Esophagus (tissue), 2 donors: ENCODE data around the gene LARP6. TPM values are rescaled to one million over a fixed set of nuclear protein-coding genes. Genes with fewer than 3 reads are reported as not detected.

Experiments used
- H3K27ac ChIP-seq, 2 donors: one replicate each; pipeline ENCODE4 v1.5.1; 2013; ENCODE audit warnings: low read depth in 2 of 2, mild to moderate bottlenecking in 2 of 2, inconsistent platforms in 1 of 2, low read length in 1 of 2, moderate library complexity in 1 of 2
- H3K27me3 ChIP-seq, 2 donors: one replicate each; pipeline ENCODE4 v1.6.1; 2013; ENCODE audit warnings: low read length in 2 of 2, control low read depth in 1 of 2, mild to moderate bottlenecking in 1 of 2; ENCODE audit not compliant: insufficient read depth in 2 of 2, control insufficient read depth in 1 of 2
- H3K36me3 ChIP-seq, 2 donors: one replicate each; pipeline ENCODE4 v1.6.1; 2013; ENCODE audit warnings: low read length in 1 of 2; ENCODE audit not compliant: control insufficient read depth in 2 of 2, insufficient read depth in 2 of 2
- H3K4me1 ChIP-seq, 2 donors: one replicate each; pipeline ENCODE4 v1.6.1; 2013; ENCODE audit warnings: low read length in 1 of 2; ENCODE audit not compliant: control insufficient read depth in 2 of 2, insufficient read depth in 2 of 2
- H3K4me3 ChIP-seq, 2 donors: one replicate each; pipeline ENCODE4 v1.5.1; 2013; ENCODE audit warnings: low read length in 2 of 2, mild to moderate bottlenecking in 2 of 2, low read depth in 1 of 2, moderate library complexity in 1 of 2
- H3K9me3 ChIP-seq, 2 donors: one replicate each; pipeline ENCODE4 v1.6.1; 2013; ENCODE audit warnings: mild to moderate bottlenecking in 2 of 2, low read depth in 1 of 2, low read length in 1 of 2, moderate library complexity in 1 of 2; ENCODE audit not compliant: control insufficient read depth in 2 of 2, insufficient read depth in 1 of 2
- WGBS, 2 donors: extraction: QIAGEN DNeasy Blood & Tissue Kit; methylation state at CpG; one replicate each; pipeline ENCODE4 v1.1.7; 2013; 5-methylcytosine and 5-hydroxymethylcytosine counted together
- polyA plus RNA-seq, 2 donors: library from polyadenylated mRNA; stranded (reverse); fragments of 200-250 nt; gene quantifications; one replicate each; pipeline ENCODE4 v1.2.3, GENCODE V29; 2013
- donor health status: healthy with polysubstance abuse.
- donor health status: Bipolar disorder and iron deficiency.

LARP6 gene
- polyA plus RNA-seq, 2 donors: 3.2 to 6.5 TPM

GRCh38 chr15:70799667-70800450, 54.1 kb downstream of the LARP6 start:
- H3K27ac ChIP-seq: peak overlapping the region in 1 of 2 donors; percentile 41
- no peak overlapping the region for H3K4me3 ChIP-seq
- no peaks in the 10 kb centered on the region for H3K9me3 ChIP-seq
- no peaks in the 10 kb centered on the region for H3K36me3 ChIP-seq
- 74 to 75% methylated on average over 9 of the region's 9 CpGs for WGBS, 2 donors
- no peaks in the 10 kb centered on the region for H3K4me1 ChIP-seq
- H3K27me3 ChIP-seq: no peaks in the 10 kb centered on the region

- Histone ChIP-seq H3K36me3 (no peaks in the 10 kb centered on the region), H3K9me3 (no peaks in the 10 kb centered on the region), H3K27ac (no peak overlapping the region), H3K4me1 (no peaks in the 10 kb centered on the region), H3K27me3 (no peaks in the 10 kb centered on the region), H3K4me3 (no peak overlapping the region)
- 73 to 88% methylated on average over 5 of the region's 5 CpGs for WGBS, 2 donors
These were observed 56.5 kb downstream of the LARP6 start for GRCh38 chr15:70797464-70797863.

- Histone ChIP-seq H3K27ac (no peak overlapping the region), H3K4me1 (no peaks in the 10 kb centered on the region), H3K36me3 (no peaks in the 10 kb centered on the region), H3K9me3 (no peaks in the 10 kb centered on the region), H3K27me3 (no peaks in the 10 kb centered on the region), H3K4me3 (no peak overlapping the region)
- WGBS, 2 donors: 92% methylated on average over 14 of the region's 14 CpGs
These were observed 57.2 kb downstream of the LARP6 start for GRCh38 chr15:70796516-70797310.

- no peak overlapping the region for H3K4me3 ChIP-seq
- WGBS, 2 donors: 52 to 61% methylated on average over 2 of the region's 2 CpGs
- H3K36me3 ChIP-seq: no peaks in the 10 kb centered on the region
- H3K27me3 ChIP-seq: no peaks in the 10 kb centered on the region
- H3K4me1 ChIP-seq: no peaks in the 10 kb centered on the region
- peak overlapping the region in 1 of 2 donors; percentile 20 for H3K27ac ChIP-seq
- H3K9me3 ChIP-seq: no peaks in the 10 kb centered on the region
These were observed 58.7 kb downstream of the LARP6 start for GRCh38 chr15:70795311-70795665.

GRCh38 chr15:70794596-70795310, 59.2 kb downstream of the LARP6 start:
- H3K27me3 ChIP-seq: no peaks in the 10 kb centered on the region
- 81 to 86% methylated on average over 12 of the region's 12 CpGs for whole genome bisulfite sequencing, 2 donors
- no peaks in the 10 kb centered on the region for H3K9me3 ChIP-seq
- H3K4me1 ChIP-seq: no peaks in the 10 kb centered on the region
- H3K4me3 ChIP-seq: no peak overlapping the region
- H3K36me3 ChIP-seq: no peaks in the 10 kb centered on the region
- H3K27ac ChIP-seq: peak overlapping the region in 1 of 2 donors; percentile 20

GRCh38 chr15:70793694-70794093, 60.3 kb downstream of the LARP6 start:
- Histone ChIP-seq H3K4me1 (no peaks in the 10 kb centered on the region), H3K4me3 (no peak overlapping the region), H3K27me3 (no peaks in the 10 kb centered on the region), H3K36me3 (no peaks in the 10 kb centered on the region), H3K9me3 (no peaks in the 10 kb centered on the region), H3K27ac (no peak overlapping the region)
- 77 to 79% methylated on average over 6 of the region's 6 CpGs for WGBS, 2 donors

- Histone ChIP-seq H3K36me3 (no peaks in the 10 kb centered on the region), H3K4me1 (no peaks in the 10 kb centered on the region), H3K27ac (no peak overlapping the region), H3K27me3 (no peaks in the 10 kb centered on the region), H3K4me3 (no peak overlapping the region), H3K9me3 (no peaks in the 10 kb centered on the region)
- 54 to 55% methylated on average over 2 of the region's 2 CpGs for WGBS, 2 donors
These were observed 61.8 kb downstream of the LARP6 start for GRCh38 chr15:70792171-70792573.

- no peaks in the 10 kb centered on the region for H3K9me3 ChIP-seq
- H3K27ac ChIP-seq: no peak overlapping the region
- H3K4me1 ChIP-seq: no peaks in the 10 kb centered on the region
- no peak overlapping the region for H3K4me3 ChIP-seq
- 78 to 84% methylated on average over 5 of the region's 5 CpGs for WGBS, 2 donors
- H3K27me3 ChIP-seq: no peaks in the 10 kb centered on the region
- no peaks in the 10 kb centered on the region for H3K36me3 ChIP-seq
These were observed 62.7 kb downstream of the LARP6 start for GRCh38 chr15:70791259-70791658.

- Histone ChIP-seq H3K9me3 (no peaks in the 10 kb centered on the region), H3K36me3 (no peaks in the 10 kb centered on the region), H3K4me1 (no peaks in the 10 kb centered on the region), H3K27me3 (no peaks in the 10 kb centered on the region), H3K27ac (no peak overlapping the region), H3K4me3 (no peak overlapping the region)
- WGBS, 2 donors: 75 to 79% methylated on average over 4 of the region's 4 CpGs
These were observed 64.7 kb downstream of the LARP6 start for GRCh38 chr15:70789213-70789612.
